B cell (primary cell): ENCODE results near the gene ARPC5L.

Experiments used
- EZH2 ChIP-seq: IDR thresholded peaks from 2 replicates; pipeline ENCODE4 v1.6.1; 2012; ENCODE audit warnings: borderline replicate concordance, low read depth, mild to moderate bottlenecking, moderate library complexity, low read length; ENCODE audit not compliant: insufficient read depth, poor library complexity, severe bottlenecking
- TF ChIP-seq, protein P1 (sequence below): fragments of 200-600 bp; IDR thresholded peaks from one replicate; pipeline ENCODE4 v1.8.0; 2022; ENCODE audit warnings: antibody characterized with exemption, mild to moderate bottlenecking

DNA sequence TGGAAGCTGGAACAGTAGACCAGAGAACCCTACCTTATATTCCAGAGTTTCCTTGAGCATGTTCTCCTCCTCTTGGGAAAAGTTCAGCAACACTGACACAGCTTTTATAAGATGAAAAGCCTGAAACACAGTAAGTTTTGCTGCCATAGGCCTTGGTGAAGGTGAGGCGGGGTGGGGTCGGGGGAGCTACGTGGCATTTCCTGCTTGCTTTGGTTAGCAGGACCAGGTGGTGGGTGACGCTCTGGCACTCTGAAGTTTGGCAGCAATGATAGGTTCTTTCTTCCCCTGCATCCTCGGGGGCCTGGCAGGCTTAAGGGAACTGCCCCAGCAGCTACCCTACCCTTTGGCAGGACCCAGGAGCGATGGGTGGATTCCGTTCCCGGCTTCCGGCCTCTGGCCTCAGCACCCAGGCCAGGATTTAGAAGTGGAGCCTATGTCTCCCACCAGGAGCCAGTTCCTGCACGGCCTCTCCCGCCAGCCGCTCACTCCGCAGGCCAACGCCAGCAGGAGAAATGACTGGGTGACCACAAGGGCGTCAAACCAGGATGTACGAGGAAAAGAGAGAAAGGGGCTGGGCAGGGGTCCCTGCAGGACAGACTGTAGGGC is 19.3 kb downstream of the ARPC5L start:
- TF ChIP-seq, protein P1, sequence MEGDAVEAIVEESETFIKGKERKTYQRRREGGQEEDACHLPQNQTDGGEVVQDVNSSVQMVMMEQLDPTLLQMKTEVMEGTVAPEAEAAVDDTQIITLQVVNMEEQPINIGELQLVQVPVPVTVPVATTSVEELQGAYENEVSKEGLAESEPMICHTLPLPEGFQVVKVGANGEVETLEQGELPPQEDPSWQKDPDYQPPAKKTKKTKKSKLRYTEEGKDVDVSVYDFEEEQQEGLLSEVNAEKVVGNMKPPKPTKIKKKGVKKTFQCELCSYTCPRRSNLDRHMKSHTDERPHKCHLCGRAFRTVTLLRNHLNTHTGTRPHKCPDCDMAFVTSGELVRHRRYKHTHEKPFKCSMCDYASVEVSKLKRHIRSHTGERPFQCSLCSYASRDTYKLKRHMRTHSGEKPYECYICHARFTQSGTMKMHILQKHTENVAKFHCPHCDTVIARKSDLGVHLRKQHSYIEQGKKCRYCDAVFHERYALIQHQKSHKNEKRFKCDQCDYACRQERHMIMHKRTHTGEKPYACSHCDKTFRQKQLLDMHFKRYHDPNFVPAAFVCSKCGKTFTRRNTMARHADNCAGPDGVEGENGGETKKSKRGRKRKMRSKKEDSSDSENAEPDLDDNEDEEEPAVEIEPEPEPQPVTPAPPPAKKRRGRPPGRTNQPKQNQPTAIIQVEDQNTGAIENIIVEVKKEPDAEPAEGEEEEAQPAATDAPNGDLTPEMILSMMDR, result no peak
- no peak for TF ChIP-seq EZH2
